ENCODE data around the gene PTPN22.

PTPN22 gene

GRCh38 chr1:113886417-113887401 is 15.2 kb upstream of the PTPN22 start:
- no peak overlapping the region for H3K27ac ChIP-seq (replicated peaks; ENCODE audit: low read length)
- no peak overlapping the region for H3K4ac ChIP-seq (ENCODE audit: low read length)
- no peak overlapping the region for H3K14ac ChIP-seq (ENCODE audit: low read length)
- H3K23ac ChIP-seq (ENCODE audit: low read depth, low read length, poor library complexity) = no peak overlapping the region
- H2BK120ac ChIP-seq (ENCODE audit: low read depth, low read length) = no peak overlapping the region
- H2BK15ac ChIP-seq (ENCODE audit: low read length) = no peak overlapping the region
- DNase-seq (ENCODE audit: low spot score) = no peak
- no peak overlapping the region for H3K4me2 ChIP-seq (ENCODE audit: insufficient read depth, low read length, poor library complexity, severe bottlenecking)
- no peaks in the 10 kb centered on the region for H3K9me3 ChIP-seq (replicated peaks in 1 of 2; ENCODE audit: control insufficient read depth in 2 of 2, insufficient read depth in 1 of 2, low read depth in 1 of 2, low read length in 2 of 2)
- no peak overlapping the region for H2AFZ ChIP-seq (ENCODE audit: low read length)
- H2BK5ac ChIP-seq (ENCODE audit: low read length) = no peak overlapping the region
- no peak overlapping the region for H2AK5ac ChIP-seq (ENCODE audit: low read depth, low read length)
- H3K18ac ChIP-seq (ENCODE audit: low read length) = no peak overlapping the region
- no peak overlapping the region for H4K8ac ChIP-seq (ENCODE audit: low read depth, low read length)
- H3K4me1 ChIP-seq (ENCODE audit: control insufficient read depth in 2 of 2, insufficient read depth in 1 of 2, low read depth in 1 of 2, low read length in 2 of 2) = peaks cover 0 to under 1% of the 10 kb centered on the region in 2 donors
- H2BK12ac ChIP-seq (ENCODE audit: low read length) = no peak overlapping the region
- no peak overlapping the region for H4K91ac ChIP-seq (ENCODE audit: low read depth, low read length, poor library complexity)
- no peak overlapping the region for H3K9ac ChIP-seq (ENCODE audit: low read depth, low read length, poor library complexity)
- no peak overlapping the region for H3K4me3 ChIP-seq (ENCODE audit: low read length in 2 of 2)
- H3K79me1 ChIP-seq (ENCODE audit: low read depth, low read length) = no peaks in the 10 kb centered on the region
- no CpG with 5 or more reads among the region's 17 CpGs for WGBS, 2 donors (ENCODE audit: extremely low coverage in 2 of 2, insufficient read length in 2 of 2, insufficient replicate concordance in 1 of 2)
- no peaks in the 10 kb centered on the region for H3K27me3 ChIP-seq (ENCODE audit: control insufficient read depth in 3 of 3, insufficient read depth in 3 of 3, low read depth in 1 of 3, low read length in 3 of 3)
- no peaks in the 10 kb centered on the region for H3K36me3 ChIP-seq (replicated peaks in 1 of 2; ENCODE audit: control insufficient read depth in 2 of 2, insufficient read depth in 2 of 2, low read length in 2 of 2)

- Histone ChIP-seq H3K18ac (ENCODE audit: low read length) (no peak overlapping the region), H3K36me3 (replicated peaks in 1 of 2; ENCODE audit: control insufficient read depth in 2 of 2, insufficient read depth in 2 of 2, low read length in 2 of 2) (no peaks in the 10 kb centered on the region), H3K4me1 (ENCODE audit: control insufficient read depth in 2 of 2, insufficient read depth in 1 of 2, low read depth in 1 of 2, low read length in 2 of 2) (peaks cover 0 to 4% of the 10 kb centered on the region in 2 donors), H3K9me3 (replicated peaks in 1 of 2; ENCODE audit: control insufficient read depth in 2 of 2, insufficient read depth in 1 of 2, low read depth in 1 of 2, low read length in 2 of 2) (no peaks in the 10 kb centered on the region), H3K9ac (ENCODE audit: low read depth, low read length, poor library complexity) (no peak overlapping the region), H4K8ac (ENCODE audit: low read depth, low read length) (no peak overlapping the region), H2BK5ac (ENCODE audit: low read length) (no peak overlapping the region), H3K79me1 (ENCODE audit: low read depth, low read length) (no peaks in the 10 kb centered on the region), H4K91ac (ENCODE audit: low read depth, low read length, poor library complexity) (no peak overlapping the region), H3K27me3 (ENCODE audit: control insufficient read depth in 3 of 3, insufficient read depth in 3 of 3, low read depth in 1 of 3, low read length in 3 of 3) (no peaks in the 10 kb centered on the region), H3K4me2 (ENCODE audit: insufficient read depth, low read length, poor library complexity, severe bottlenecking) (no peak overlapping the region), H3K4me3 (ENCODE audit: low read length in 2 of 2) (no peak overlapping the region), H2AK5ac (ENCODE audit: low read depth, low read length) (no peak overlapping the region), H2BK12ac (ENCODE audit: low read length) (no peak overlapping the region), H2BK15ac (ENCODE audit: low read length) (no peak overlapping the region), H2AFZ (ENCODE audit: low read length) (peak overlapping the region; percentile 35), H3K27ac (replicated peaks; ENCODE audit: low read length) (no peak overlapping the region), H3K14ac (ENCODE audit: low read length) (no peak overlapping the region), H2BK120ac (ENCODE audit: low read depth, low read length) (no peak overlapping the region), H3K4ac (ENCODE audit: low read length) (no peak overlapping the region), H3K23ac (ENCODE audit: low read depth, low read length, poor library complexity) (no peak overlapping the region)
- no peak for DNase-seq (ENCODE audit: low spot score)
- no CpG with 5 or more reads among the region's 2 CpGs for WGBS, 2 donors (ENCODE audit: extremely low coverage in 2 of 2, insufficient read length in 2 of 2, insufficient replicate concordance in 1 of 2)
Observed at GRCh38 chr1:113881661-113882060, 10.1 kb upstream of the PTPN22 start.

- H3K9ac ChIP-seq (ENCODE audit: low read depth, low read length, poor library complexity) = no peak overlapping the region
- H3K14ac ChIP-seq (ENCODE audit: low read length) = no peak overlapping the region
- no peak overlapping the region for H4K91ac ChIP-seq (ENCODE audit: low read depth, low read length, poor library complexity)
- no peak overlapping the region for H2AK5ac ChIP-seq (ENCODE audit: low read depth, low read length)
- H3K79me1 ChIP-seq (ENCODE audit: low read depth, low read length) = no peaks in the 10 kb centered on the region
- H3K27ac ChIP-seq (replicated peaks; ENCODE audit: low read length) = no peak overlapping the region
- no peak overlapping the region for H2BK12ac ChIP-seq (ENCODE audit: low read length)
- no peak overlapping the region for H2BK15ac ChIP-seq (ENCODE audit: low read length)
- no peak overlapping the region for H4K8ac ChIP-seq (ENCODE audit: low read depth, low read length)
- no peaks in the 10 kb centered on the region for H3K9me3 ChIP-seq (replicated peaks in 1 of 2; ENCODE audit: control insufficient read depth in 2 of 2, insufficient read depth in 1 of 2, low read depth in 1 of 2, low read length in 2 of 2)
- no peak overlapping the region for H2BK120ac ChIP-seq (ENCODE audit: low read depth, low read length)
- no peak overlapping the region for H3K4me3 ChIP-seq (ENCODE audit: low read length in 2 of 2)
- H2AFZ ChIP-seq (ENCODE audit: low read length) = no peak overlapping the region
- H3K36me3 ChIP-seq (replicated peaks in 1 of 2; ENCODE audit: control insufficient read depth in 2 of 2, insufficient read depth in 2 of 2, low read length in 2 of 2) = no peaks in the 10 kb centered on the region
- no peak overlapping the region for H3K4ac ChIP-seq (ENCODE audit: low read length)
- no peak overlapping the region for H3K23ac ChIP-seq (ENCODE audit: low read depth, low read length, poor library complexity)
- WGBS, 2 donors (ENCODE audit: extremely low coverage in 2 of 2, insufficient read length in 2 of 2, insufficient replicate concordance in 1 of 2) = no CpG with 5 or more reads among the region's 4 CpGs
- H3K27me3 ChIP-seq (ENCODE audit: control insufficient read depth in 3 of 3, insufficient read depth in 3 of 3, low read depth in 1 of 3, low read length in 3 of 3) = no peaks in the 10 kb centered on the region
- peaks cover 0 to 4% of the 10 kb centered on the region in 2 donors for H3K4me1 ChIP-seq (ENCODE audit: control insufficient read depth in 2 of 2, insufficient read depth in 1 of 2, low read depth in 1 of 2, low read length in 2 of 2)
- H3K4me2 ChIP-seq (ENCODE audit: insufficient read depth, low read length, poor library complexity, severe bottlenecking) = no peak overlapping the region
- H3K18ac ChIP-seq (ENCODE audit: low read length) = no peak overlapping the region
- no peak for DNase-seq (ENCODE audit: low spot score)
- no peak overlapping the region for H2BK5ac ChIP-seq (ENCODE audit: low read length)
Observed at GRCh38 chr1:113879739-113880038, 8.2 kb upstream of the PTPN22 start.

- H3K9me3 ChIP-seq (replicated peaks in 1 of 2; ENCODE audit: control insufficient read depth in 2 of 2, insufficient read depth in 1 of 2, low read depth in 1 of 2, low read length in 2 of 2) = no peaks in the 10 kb centered on the region
- no peak overlapping the region for H3K18ac ChIP-seq (ENCODE audit: low read length)
- H3K4me1 ChIP-seq (ENCODE audit: control insufficient read depth in 2 of 2, insufficient read depth in 1 of 2, low read depth in 1 of 2, low read length in 2 of 2) = no peaks in the 10 kb centered on the region
- no peak overlapping the region for H4K8ac ChIP-seq (ENCODE audit: low read depth, low read length)
- DNase-seq (ENCODE audit: low spot score) = no peak
- no peak overlapping the region for H3K14ac ChIP-seq (ENCODE audit: low read length)
- H2BK12ac ChIP-seq (ENCODE audit: low read length) = no peak overlapping the region
- no peak overlapping the region for H2BK15ac ChIP-seq (ENCODE audit: low read length)
- no peak overlapping the region for H3K4me3 ChIP-seq (ENCODE audit: low read length in 2 of 2)
- H3K27ac ChIP-seq (replicated peaks; ENCODE audit: low read length) = no peak overlapping the region
- H3K9ac ChIP-seq (ENCODE audit: low read depth, low read length, poor library complexity) = no peak overlapping the region
- H2AK5ac ChIP-seq (ENCODE audit: low read depth, low read length) = no peak overlapping the region
- H2AFZ ChIP-seq (ENCODE audit: low read length) = no peak overlapping the region
- no peak overlapping the region for H2BK120ac ChIP-seq (ENCODE audit: low read depth, low read length)
- no peak overlapping the region for H2BK5ac ChIP-seq (ENCODE audit: low read length)
- no CpG with 5 or more reads among the region's 5 CpGs for WGBS, 2 donors (ENCODE audit: extremely low coverage in 2 of 2, insufficient read length in 2 of 2, insufficient replicate concordance in 1 of 2)
- H3K79me1 ChIP-seq (ENCODE audit: low read depth, low read length) = no peaks in the 10 kb centered on the region
- no peaks in the 10 kb centered on the region for H3K36me3 ChIP-seq (replicated peaks in 1 of 2; ENCODE audit: control insufficient read depth in 2 of 2, insufficient read depth in 2 of 2, low read length in 2 of 2)
- peaks cover 0 to 15% (median 0%) of the 10 kb centered on the region in 3 experiments for H3K27me3 ChIP-seq (ENCODE audit: control insufficient read depth in 3 of 3, insufficient read depth in 3 of 3, low read depth in 1 of 3, low read length in 3 of 3)
- H3K23ac ChIP-seq (ENCODE audit: low read depth, low read length, poor library complexity) = no peak overlapping the region
- H3K4ac ChIP-seq (ENCODE audit: low read length) = no peak overlapping the region
- no peak overlapping the region for H3K4me2 ChIP-seq (ENCODE audit: insufficient read depth, low read length, poor library complexity, severe bottlenecking)
- H4K91ac ChIP-seq (ENCODE audit: low read depth, low read length, poor library complexity) = no peak overlapping the region
Observed at GRCh38 chr1:113876176-113876575, 4.7 kb upstream of the PTPN22 start.

All from neuronal stem cell (in vitro differentiated cells).